ENCODE measurements around the gene CDH4.

GRCh38 chr20:61599541-61599992, 347.5 kb downstream of the CDH4 start:
- TF ChIP-seq CTCF (IDR thresholded peaks at IDR 0.05): no peak
- TF ChIP-seq POLR2A (IDR thresholded peaks at IDR 0.05): no peak
- TF ChIP-seq POLR2AphosphoS5 (IDR thresholded peaks at IDR 0.05): no peak
